ENCODE data around the gene EFCAB12.

DNA sequence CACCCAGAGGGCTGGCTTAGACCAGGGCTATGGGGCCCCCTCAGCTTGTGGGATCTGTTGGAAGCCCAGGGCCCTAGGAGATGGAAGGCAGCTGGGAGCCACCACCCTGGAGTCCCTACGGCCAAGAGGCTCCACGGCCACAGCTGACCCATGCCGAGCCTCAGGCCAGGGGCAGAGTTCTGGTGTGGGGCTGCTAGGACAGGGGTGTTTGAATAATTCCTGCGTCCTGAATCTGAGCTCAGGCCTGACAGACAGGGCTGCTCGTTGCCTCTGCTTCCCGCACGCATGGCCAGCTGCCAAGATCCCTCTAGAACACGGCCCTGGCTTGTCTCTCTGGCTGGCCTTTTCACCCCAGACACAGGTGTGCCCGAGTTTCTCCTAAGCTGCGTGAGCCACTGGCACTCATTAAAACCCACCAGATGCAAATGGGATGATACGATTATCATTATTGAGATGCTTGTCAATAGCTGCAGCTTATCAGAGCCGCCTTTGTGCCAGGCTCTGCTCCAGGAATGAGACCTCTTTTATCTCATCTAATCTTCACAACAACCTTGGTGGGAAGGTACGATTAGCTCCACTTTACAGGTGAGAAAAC lies 70.2 kb downstream of the EFCAB12 start:
- TF ChIP-seq, protein P1, sequence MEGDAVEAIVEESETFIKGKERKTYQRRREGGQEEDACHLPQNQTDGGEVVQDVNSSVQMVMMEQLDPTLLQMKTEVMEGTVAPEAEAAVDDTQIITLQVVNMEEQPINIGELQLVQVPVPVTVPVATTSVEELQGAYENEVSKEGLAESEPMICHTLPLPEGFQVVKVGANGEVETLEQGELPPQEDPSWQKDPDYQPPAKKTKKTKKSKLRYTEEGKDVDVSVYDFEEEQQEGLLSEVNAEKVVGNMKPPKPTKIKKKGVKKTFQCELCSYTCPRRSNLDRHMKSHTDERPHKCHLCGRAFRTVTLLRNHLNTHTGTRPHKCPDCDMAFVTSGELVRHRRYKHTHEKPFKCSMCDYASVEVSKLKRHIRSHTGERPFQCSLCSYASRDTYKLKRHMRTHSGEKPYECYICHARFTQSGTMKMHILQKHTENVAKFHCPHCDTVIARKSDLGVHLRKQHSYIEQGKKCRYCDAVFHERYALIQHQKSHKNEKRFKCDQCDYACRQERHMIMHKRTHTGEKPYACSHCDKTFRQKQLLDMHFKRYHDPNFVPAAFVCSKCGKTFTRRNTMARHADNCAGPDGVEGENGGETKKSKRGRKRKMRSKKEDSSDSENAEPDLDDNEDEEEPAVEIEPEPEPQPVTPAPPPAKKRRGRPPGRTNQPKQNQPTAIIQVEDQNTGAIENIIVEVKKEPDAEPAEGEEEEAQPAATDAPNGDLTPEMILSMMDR (IDR thresholded peaks at IDR 0.05) = no peak
- TF ChIP-seq, protein P2, sequence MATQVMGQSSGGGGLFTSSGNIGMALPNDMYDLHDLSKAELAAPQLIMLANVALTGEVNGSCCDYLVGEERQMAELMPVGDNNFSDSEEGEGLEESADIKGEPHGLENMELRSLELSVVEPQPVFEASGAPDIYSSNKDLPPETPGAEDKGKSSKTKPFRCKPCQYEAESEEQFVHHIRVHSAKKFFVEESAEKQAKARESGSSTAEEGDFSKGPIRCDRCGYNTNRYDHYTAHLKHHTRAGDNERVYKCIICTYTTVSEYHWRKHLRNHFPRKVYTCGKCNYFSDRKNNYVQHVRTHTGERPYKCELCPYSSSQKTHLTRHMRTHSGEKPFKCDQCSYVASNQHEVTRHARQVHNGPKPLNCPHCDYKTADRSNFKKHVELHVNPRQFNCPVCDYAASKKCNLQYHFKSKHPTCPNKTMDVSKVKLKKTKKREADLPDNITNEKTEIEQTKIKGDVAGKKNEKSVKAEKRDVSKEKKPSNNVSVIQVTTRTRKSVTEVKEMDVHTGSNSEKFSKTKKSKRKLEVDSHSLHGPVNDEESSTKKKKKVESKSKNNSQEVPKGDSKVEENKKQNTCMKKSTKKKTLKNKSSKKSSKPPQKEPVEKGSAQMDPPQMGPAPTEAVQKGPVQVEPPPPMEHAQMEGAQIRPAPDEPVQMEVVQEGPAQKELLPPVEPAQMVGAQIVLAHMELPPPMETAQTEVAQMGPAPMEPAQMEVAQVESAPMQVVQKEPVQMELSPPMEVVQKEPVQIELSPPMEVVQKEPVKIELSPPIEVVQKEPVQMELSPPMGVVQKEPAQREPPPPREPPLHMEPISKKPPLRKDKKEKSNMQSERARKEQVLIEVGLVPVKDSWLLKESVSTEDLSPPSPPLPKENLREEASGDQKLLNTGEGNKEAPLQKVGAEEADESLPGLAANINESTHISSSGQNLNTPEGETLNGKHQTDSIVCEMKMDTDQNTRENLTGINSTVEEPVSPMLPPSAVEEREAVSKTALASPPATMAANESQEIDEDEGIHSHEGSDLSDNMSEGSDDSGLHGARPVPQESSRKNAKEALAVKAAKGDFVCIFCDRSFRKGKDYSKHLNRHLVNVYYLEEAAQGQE (IDR thresholded peaks at IDR 0.05; ENCODE audit: insufficient read depth in 1 of 2, low read depth in 2 of 2, low read length in 1 of 2) = no peak

Data from Panc1 (cell line).